Testis (tissue), 3 donors: ENCODE results near the gene ILDR1. TPM values are rescaled to one million over a fixed set of nuclear protein-coding genes. Genes with fewer than 3 reads are reported as not detected.
"Not testable (repeated sequence)": the region's sequence is repeated elsewhere in the genome, so short reads cannot be mapped to it uniquely, and the experiment has no call there.

ENCODE experiments used
- DNase-seq: peaks from one replicate; pipeline ENCODE4 v3.0.0-alpha.2; 2019
- H3K27ac ChIP-seq, 2 donors: fragments of 200-600 bp; sonication (generic); one replicate each; pipeline ENCODE4 v1.5.1; 2019
- H3K27me3 ChIP-seq: fragments of 200-600 bp; sonication (generic); one replicate; pipeline ENCODE4 v1.5.1; 2019
- H3K36me3 ChIP-seq: fragments of 200-600 bp; sonication (generic); one replicate; pipeline ENCODE4 v1.5.1; 2017; ENCODE audit warnings: low read depth; ENCODE audit errors: missing control alignments
- H3K4me1 ChIP-seq: fragments of 200-600 bp; sonication (generic); one replicate; pipeline ENCODE4 v1.5.1; 2019
- H3K4me3 ChIP-seq, 2 donors: fragments of 200-600 bp; sonication (generic); one replicate each; pipeline ENCODE4 v1.5.1; 2017 to 2019
- H3K9me3 ChIP-seq: fragments of 200-600 bp; sonication (generic); one replicate; pipeline ENCODE4 v1.5.1; 2017
- POLR2A ChIP-seq: fragments of 450-650 bp; IDR thresholded peaks from one replicate; pipeline ENCODE4 v1.6.1; 2017; ENCODE audit warnings: antibody characterized with exemption, mild to moderate bottlenecking, moderate library complexity
- WGBS, 2 donors: methylation state at CpG; one replicate each; pipeline ENCODE4 v1.1.5; 2018; 5-methylcytosine and 5-hydroxymethylcytosine counted together
- intact Hi-C: fragments of 100-400 bp; cut with DNase I; formaldehyde crosslinking; loops from one replicate; pipeline ENCODE4 v1.15.1; 2023; ENCODE audit warnings: low total_unique reads
- polyA plus RNA-seq: library from polyadenylated mRNA; stranded (reverse); fragments of 350-450 nt; fragmentation: Illumina TruSeq; extraction: RNeasy Lipid Tissue Mini Kit (QIAGEN cat#74804); gene quantifications from one replicate; pipeline ENCODE4 v1.2.3, GENCODE V29; 2014; ENCODE audit warnings: low read depth, low replicate concordance; ENCODE audit not compliant: insufficient read depth
- total RNA-seq, 2 donors: library from RNA; depleted of rRNA; stranded (reverse); fragments of >200 nt; gene quantifications; one replicate each; pipeline ENCODE4 v1.2.3, GENCODE V29; 2016
- TF ChIP-seq, protein P1 (sequence below), 3 experiments: fragments of 450-650 bp in 2 of 3; fragments of 200-600 bp in 1 of 3; sonication (generic) in 1 of 3; IDR thresholded peaks; one replicate each; pipeline ENCODE4 v1.5.1; 2016 to 2019; ENCODE audit warnings: antibody characterized with exemption in 3 of 3, mild to moderate bottlenecking in 2 of 3, moderate library complexity in 1 of 3

ILDR1 gene
- total and polyA plus RNA-seq, 3 donors from 2014 or later: 1.4 to 3.2 (median 3.2) TPM

DNA sequence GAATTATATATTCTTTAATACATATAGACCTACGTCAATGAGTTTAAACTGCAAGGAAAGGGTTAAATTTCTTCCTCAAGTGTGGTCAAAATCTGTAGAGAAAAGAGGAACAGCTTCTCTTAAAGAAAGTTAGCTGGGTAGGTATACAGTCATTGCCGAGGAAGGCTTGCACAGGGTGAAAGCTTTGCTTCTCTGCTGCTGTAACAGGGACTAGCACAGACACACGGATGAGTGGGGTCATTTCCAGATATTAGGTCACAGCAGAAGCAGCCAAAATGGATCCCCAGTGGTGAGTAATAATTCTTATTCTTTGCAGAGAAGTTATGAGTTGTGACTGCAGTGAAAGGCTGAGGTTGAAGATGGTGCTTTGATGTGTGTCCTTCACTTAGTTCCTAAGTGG lies 33.2 kb upstream of the ILDR1 start, which contains the start of gene CD86:
Gene CD86 (plus strand): TSS at position 148 of the 400 bp plus-strand sequence. CDS start 128 bp downstream, at position 276.
- intact Hi-C loops: no loop called here
- 49 to 54% methylated on average over 3 of the region's 3 CpGs for WGBS, 2 donors
- DNase-seq: no peak
- no peak for TF ChIP-seq POLR2A
- TF ChIP-seq, protein P1, sequence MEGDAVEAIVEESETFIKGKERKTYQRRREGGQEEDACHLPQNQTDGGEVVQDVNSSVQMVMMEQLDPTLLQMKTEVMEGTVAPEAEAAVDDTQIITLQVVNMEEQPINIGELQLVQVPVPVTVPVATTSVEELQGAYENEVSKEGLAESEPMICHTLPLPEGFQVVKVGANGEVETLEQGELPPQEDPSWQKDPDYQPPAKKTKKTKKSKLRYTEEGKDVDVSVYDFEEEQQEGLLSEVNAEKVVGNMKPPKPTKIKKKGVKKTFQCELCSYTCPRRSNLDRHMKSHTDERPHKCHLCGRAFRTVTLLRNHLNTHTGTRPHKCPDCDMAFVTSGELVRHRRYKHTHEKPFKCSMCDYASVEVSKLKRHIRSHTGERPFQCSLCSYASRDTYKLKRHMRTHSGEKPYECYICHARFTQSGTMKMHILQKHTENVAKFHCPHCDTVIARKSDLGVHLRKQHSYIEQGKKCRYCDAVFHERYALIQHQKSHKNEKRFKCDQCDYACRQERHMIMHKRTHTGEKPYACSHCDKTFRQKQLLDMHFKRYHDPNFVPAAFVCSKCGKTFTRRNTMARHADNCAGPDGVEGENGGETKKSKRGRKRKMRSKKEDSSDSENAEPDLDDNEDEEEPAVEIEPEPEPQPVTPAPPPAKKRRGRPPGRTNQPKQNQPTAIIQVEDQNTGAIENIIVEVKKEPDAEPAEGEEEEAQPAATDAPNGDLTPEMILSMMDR (IDR thresholded peaks at IDR 0.05): no peak
- Histone ChIP-seq H3K4me1 (no peaks in the 10 kb centered on the region), H3K36me3 (no peaks in the 10 kb centered on the region), H3K4me3 (no peak within 1 kb of the TSS), H3K27me3 (no peaks in the 10 kb centered on the region), H3K27ac (no peak within 1 kb of the TSS), H3K9me3 (no peaks in the 10 kb centered on the region)

DNA sequence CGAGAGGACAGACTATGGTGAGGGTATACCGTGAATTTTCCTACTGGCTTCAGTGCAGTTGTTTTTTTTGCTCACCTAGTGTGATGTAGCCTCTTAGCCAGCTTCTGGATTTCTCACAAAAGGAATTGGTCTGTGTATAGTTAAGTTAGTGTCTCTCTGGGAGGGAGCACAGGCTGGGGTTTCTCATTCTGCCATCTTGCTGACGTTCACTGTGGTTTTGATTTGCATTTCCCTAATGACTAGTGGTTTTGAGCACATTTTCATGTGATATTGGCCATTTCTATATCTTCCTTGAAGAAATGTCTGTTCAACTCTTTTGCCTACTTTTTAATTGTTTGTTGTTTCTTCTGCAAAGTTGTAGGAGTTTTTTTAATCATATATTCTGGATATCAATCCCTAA lies 30.9 kb upstream of the ILDR1 start:
- Histone ChIP-seq H3K4me1 (no peaks in the 10 kb centered on the region), H3K27ac (no peak overlapping the region), H3K4me3 (no peak overlapping the region), H3K9me3 (no peaks in the 10 kb centered on the region), H3K27me3 (no peaks in the 10 kb centered on the region), H3K36me3 (no peaks in the 10 kb centered on the region)
- DNase-seq: no peak
- intact Hi-C loops: no loop called here
- TF ChIP-seq, protein P1 (IDR thresholded peaks at IDR 0.05): no peak
- no peak for TF ChIP-seq POLR2A
- WGBS, 2 donors: 52 to 66% methylated on average over 3 of the region's 3 CpGs

DNA sequence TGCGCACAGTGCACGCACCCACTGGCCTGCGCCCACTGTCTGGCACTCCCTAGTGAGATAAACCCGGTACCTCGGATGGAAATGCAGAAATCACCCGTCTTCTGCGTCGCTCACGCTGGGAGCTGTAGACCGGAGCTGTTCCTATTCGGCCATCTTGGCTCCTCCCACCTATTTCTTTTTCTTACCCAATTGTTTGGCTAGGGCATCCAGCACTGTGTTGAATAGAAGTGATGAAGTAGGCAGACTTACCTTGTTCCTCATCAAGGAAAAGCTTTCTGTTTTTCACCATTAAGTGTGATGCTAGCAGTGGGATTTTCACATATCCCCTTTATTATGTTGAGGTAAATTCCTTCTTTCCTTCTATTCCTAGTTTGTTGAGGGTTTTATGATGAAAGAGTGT lies 25.7 kb upstream of the ILDR1 start:
- H3K27ac ChIP-seq, intact Hi-C loops, H3K4me1 ChIP-seq, DNase-seq, H3K36me3 ChIP-seq, H3K4me3 ChIP-seq, H3K9me3 ChIP-seq, H3K27me3 ChIP-seq: not testable (repeated sequence)
- 86 to 87% methylated on average over 7 to 11 of the region's 11 CpGs for WGBS, 2 donors

DNA sequence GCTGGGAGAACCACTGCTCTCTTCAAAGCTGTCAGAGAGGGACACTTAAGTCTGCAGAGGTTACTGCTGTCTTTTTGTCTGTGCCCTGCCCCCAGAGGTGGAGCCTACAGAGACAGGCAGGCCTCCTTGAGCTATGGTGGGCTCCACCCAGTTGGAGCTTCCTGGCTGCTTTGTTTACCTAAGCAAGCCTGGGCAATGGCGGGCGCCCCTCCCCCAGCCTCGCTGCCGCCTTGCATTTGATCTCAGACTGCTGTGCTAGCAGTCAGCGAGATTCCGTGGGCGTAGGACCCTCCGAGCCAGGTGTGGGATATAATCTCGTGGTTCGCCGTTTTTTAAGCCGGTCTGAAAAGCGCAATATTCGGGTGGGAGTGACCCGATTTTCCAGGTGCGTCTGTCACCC lies 25.2 kb upstream of the ILDR1 start:
- intact Hi-C loops, DNase-seq, H3K27me3 ChIP-seq, H3K27ac ChIP-seq, H3K9me3 ChIP-seq, H3K4me3 ChIP-seq, H3K36me3 ChIP-seq, H3K4me1 ChIP-seq: not testable (repeated sequence)
- WGBS, 2 donors: 80 to 83% methylated on average over 2 to 13 of the region's 16 CpGs

DNA sequence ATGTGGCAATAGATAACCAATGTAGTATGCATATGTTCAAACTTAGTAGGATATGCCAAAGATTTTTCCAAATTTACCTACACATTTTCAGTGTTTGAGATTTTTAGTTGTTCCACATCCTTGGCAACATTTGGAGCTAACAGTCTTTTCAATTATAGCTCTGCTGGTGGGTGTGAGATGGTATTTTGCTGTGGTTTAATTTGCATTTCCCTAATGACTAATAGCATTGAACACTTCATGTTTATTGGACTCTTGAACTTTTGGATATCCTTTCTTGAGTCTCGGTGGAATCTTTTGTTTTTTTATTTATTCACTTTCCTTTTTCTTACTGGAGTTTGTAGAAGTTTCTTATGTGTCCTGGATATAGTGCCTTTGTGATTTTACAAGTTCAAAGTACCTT lies 11.0 kb upstream of the ILDR1 start:
- no peak for DNase-seq
- Histone ChIP-seq H3K4me3 (no peak overlapping the region), H3K36me3 (no peaks in the 10 kb centered on the region), H3K9me3 (no peaks in the 10 kb centered on the region), H3K27me3 (no peaks in the 10 kb centered on the region), H3K27ac (no peak overlapping the region), H3K4me1 (no peaks in the 10 kb centered on the region)
- WGBS, 2 donors: 62 to 73% methylated on average over 1 of the region's 1 CpG
- intact Hi-C loops: no loop called here
- TF ChIP-seq POLR2A: no peak
- TF ChIP-seq, protein P1 (IDR thresholded peaks at IDR 0.05): no peak

DNA sequence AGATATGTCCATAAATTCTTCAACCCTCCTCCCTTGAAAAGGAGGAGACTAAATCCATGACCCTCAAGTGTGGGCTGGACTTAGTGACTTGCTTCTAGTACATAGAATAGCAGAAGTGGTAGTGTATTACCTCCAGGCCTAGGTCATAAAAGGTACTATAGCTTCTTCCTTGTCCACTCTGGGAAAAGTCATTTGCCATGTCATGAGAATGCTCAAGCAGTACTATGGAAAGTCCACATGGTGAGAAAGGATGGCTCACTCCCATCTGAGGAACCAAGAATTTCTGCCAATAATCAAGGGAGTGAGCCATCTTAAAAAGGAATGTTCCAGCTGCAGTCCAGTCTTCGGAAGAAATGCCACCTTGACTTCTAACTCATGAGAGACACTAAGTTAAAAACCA lies 10.5 kb upstream of the ILDR1 start:
- WGBS, 2 donors: 77 to 82% methylated on average over 1 of the region's 1 CpG
- Histone ChIP-seq H3K4me1 (no peaks in the 10 kb centered on the region), H3K36me3 (no peaks in the 10 kb centered on the region), H3K27ac (no peak overlapping the region), H3K9me3 (no peaks in the 10 kb centered on the region), H3K4me3 (no peak overlapping the region), H3K27me3 (no peaks in the 10 kb centered on the region)
- no peak for TF ChIP-seq POLR2A
- TF ChIP-seq, protein P1 (IDR thresholded peaks at IDR 0.05): no peak
- no peak for DNase-seq
- intact Hi-C loops: no loop called here
